Mucosa of rectum (tissue), 2 donors: ENCODE measurements around the gene NUP50.
A peak's percentile ranks its signal among the peaks of the same experiment; 100 is the strongest.

Experiments
- H3K27ac ChIP-seq, 2 donors: one replicate each; pipeline ENCODE4 v1.7.0; 2013; ENCODE audit warnings: inconsistent platforms in 2 of 2, low read depth in 2 of 2, low read length in 2 of 2
- H3K27me3 ChIP-seq, 2 donors: one replicate each; pipeline ENCODE4 v1.7.0; 2013; ENCODE audit warnings: low read length in 2 of 2; ENCODE audit not compliant: control insufficient read depth in 2 of 2, insufficient read depth in 2 of 2
- H3K36me3 ChIP-seq, 2 donors: one replicate each; pipeline ENCODE4 v1.7.0; 2013; ENCODE audit warnings: low read length in 2 of 2; ENCODE audit not compliant: control insufficient read depth in 2 of 2, insufficient read depth in 2 of 2
- H3K4me1 ChIP-seq, 2 donors: one replicate each; pipeline ENCODE4 v1.7.0; 2013; ENCODE audit warnings: low read length in 2 of 2, mild to moderate bottlenecking in 1 of 2; ENCODE audit not compliant: control insufficient read depth in 2 of 2, insufficient read depth in 2 of 2
- H3K4me3 ChIP-seq, 2 donors: one replicate each; pipeline ENCODE4 v1.7.0; 2013; ENCODE audit warnings: low read length in 2 of 2
- H3K9ac ChIP-seq, 2 donors: one replicate each; pipeline ENCODE4 v1.7.0; 2013; ENCODE audit warnings: low read length in 2 of 2, low read depth in 1 of 2, mild to moderate bottlenecking in 1 of 2
- H3K9me3 ChIP-seq, 2 donors: one replicate each; pipeline ENCODE4 v1.7.0; 2013; ENCODE audit warnings: low read length in 2 of 2; ENCODE audit not compliant: control insufficient read depth in 2 of 2
- donor health status: healthy.
- donor health status: Normal muscosa, but diverticular disease.

NUP50 gene

DNA sequence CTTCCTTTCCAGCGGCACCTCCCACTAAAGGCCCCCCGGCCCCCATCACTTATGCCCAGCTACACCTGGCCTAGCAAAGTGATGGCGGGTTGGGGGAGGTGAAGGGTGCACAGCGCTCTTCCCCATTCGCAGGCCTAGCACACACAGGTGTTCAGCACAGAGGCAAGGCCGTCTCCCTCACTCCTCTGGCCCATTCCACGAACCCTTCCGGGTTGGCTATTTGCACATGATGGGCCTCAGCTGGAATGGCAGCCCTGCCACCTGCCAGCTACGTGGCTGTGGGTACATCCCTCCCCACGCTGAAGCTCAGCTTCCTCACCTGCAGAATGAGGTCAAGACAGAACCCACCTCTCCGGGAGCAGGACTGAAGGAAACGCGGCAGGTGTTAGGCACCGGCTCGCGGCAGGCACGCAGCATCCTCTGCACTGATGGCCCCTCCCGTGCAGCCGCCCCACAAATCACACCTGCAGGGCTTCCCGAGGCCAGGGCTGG, 72.2 kb downstream of the NUP50 start:
- Histone ChIP-seq H3K27ac (peak overlapping the region; percentile 53 to 68), H3K9me3 (no peaks in the 10 kb centered on the region), H3K36me3 (no peaks in the 10 kb centered on the region), H3K9ac (peak overlapping the region in 1 of 2 donors; percentile 17), H3K27me3 (no peaks in the 10 kb centered on the region), H3K4me1 (peaks cover 13 to 21% of the 10 kb centered on the region in 2 donors), H3K4me3 (no peak overlapping the region)

DNA sequence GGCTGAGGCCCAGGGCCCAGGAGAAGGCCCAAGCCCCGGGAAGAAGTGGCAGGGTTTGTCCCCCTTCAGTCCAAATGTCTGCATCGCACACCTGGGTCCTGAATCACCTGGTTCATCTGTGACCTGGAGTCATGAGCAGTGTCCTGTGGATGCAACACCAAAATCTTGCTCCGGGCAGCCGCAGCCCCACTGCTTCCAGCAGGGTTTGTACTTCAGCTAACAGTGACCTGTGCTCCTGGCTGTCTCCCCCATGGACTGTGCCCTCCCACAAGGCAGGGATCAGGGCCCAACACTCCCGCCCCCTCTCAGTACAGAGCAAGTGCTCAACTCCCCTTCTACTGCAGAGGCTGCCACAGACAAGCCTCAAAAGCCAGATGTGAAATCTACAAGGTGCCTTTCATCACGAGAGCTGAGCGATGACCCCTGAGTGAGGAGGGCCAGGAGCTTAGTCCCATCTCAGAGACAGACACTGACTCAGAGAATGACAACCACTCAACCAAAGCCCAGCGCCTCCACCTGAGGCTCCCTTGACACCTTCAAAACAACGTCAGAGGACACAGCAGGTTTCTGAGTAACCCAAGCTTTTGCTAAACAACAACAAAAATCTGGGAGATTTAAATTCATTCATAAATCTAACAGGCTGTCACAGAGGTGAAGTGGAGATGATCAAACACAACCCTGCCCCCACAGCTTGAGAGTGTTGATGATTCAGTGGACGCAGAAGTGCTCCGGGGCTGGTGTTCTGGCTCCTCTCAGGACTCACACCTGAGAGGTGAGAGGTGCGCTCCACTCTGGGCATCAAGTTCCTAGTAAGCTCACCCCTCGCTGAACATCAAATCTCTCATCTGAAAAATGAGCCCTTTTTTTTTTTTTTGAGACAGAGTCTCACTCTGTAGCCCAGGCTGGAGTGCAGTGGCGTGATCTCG, 73.6 kb downstream of the NUP50 start:
- no peak overlapping the region for H3K27ac ChIP-seq
- no peak overlapping the region for H3K9ac ChIP-seq
- no peak overlapping the region for H3K4me3 ChIP-seq
- H3K9me3 ChIP-seq = no peaks in the 10 kb centered on the region
- no peaks in the 10 kb centered on the region for H3K36me3 ChIP-seq
- H3K4me1 ChIP-seq = peaks cover 20 to 26% of the 10 kb centered on the region in 2 donors
- no peaks in the 10 kb centered on the region for H3K27me3 ChIP-seq
